GOT3 (cell line): Measurements from ENCODE around the gene SMIM41.

Source experiments
- DNase-seq: peaks from one replicate; lab custom pipeline; 2025; ENCODE audit warnings: mixed read lengths; lab: John Stamatoyannopoulos, UW

SMIM41 gene

GRCh38 chr12:52079576-52080402, at the start of gene SMIM41:
TSS of gene SMIM41 (plus strand) at chr12:52079704. CDS start at chr12:52079780, 76 bp downstream.
- no peak for DNase-seq

GRCh38 chr12:52032446-52032803, 47.1 kb upstream of the SMIM41 start:
- no peak for DNase-seq

GRCh38 chr12:52032804-52033445, 46.6 kb upstream of the SMIM41 start:
- DNase-seq: peak; percentile 83

DNA sequence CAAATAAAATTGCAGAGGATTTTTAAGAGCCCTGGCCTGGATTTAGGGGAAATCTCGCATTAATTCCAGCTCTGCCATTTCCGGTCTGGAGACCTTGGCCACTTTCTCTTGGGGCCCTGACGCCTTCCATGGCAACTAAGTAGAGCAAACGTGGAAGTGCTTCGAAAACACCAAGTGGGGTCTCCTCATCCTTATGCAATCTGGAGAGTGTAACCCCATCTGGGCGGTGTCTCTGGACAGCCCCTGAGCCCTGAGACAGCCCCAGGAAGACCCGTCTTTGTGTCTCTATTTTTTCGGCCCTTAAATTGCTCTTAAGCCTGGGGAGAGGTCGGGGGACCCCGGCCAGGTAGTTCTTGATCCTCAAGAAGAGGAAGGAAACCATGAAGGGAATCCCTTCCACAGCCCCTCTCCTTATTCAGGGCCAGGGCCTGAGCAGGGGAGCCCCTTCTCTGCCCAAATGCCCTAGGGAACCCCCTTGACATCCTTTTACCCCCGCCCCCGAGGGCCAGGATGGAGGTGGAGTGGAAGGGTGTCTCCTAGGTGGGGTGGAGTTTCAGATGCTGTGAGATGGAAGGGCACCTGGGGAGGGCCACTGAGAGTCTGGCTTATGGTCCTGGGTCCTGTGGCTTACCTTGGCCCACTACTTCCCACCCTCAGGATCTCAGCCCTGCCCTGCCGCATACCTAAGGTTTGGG, 45.9 kb upstream of the SMIM41 start:
- DNase-seq: no peak

DNA sequence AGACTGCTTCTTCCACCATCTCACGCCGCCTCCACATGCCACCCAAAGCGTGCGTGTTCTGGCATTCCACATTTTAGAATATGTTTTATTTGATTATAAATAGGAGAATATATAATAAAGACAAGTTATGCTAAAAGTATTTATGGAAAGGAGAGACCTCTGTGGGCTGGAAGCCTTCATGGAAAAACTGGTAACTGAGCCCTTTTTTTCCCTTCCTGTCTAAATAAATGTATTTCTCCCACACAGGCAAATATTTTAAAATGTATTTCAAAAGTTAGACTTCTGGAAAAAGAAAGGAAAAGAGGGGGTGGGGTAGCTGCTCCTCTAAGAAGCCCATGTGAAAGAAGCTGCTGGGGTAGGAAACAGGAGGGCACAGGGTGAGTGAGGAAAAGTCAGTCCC, 44.3 kb upstream of the SMIM41 start:
- DNase-seq: no peak

DNA sequence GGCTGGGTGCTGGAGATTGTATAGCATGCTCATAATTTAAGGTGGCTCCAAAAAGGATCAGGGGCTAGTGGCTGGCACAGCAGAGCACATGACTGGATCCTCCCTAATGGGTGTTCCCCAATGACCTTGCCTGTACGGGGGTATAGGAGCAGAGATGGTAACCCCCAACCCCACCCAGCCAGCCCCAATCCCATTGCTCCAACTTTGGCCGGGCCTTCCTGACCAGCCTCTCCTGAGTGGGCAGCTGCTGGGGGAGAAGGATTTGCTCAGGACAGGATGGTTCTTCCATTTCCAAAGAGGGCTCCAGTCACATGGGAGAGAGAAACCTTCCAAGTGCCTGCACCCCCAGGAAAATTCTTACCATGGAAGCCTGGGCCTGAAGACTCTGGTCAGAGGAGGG, 43.6 kb upstream of the SMIM41 start:
- no peak for DNase-seq

- peak; percentile 22 for DNase-seq
Measured at GRCh38 chr12:52036587-52037171, 42.8 kb upstream of the SMIM41 start.

DNA sequence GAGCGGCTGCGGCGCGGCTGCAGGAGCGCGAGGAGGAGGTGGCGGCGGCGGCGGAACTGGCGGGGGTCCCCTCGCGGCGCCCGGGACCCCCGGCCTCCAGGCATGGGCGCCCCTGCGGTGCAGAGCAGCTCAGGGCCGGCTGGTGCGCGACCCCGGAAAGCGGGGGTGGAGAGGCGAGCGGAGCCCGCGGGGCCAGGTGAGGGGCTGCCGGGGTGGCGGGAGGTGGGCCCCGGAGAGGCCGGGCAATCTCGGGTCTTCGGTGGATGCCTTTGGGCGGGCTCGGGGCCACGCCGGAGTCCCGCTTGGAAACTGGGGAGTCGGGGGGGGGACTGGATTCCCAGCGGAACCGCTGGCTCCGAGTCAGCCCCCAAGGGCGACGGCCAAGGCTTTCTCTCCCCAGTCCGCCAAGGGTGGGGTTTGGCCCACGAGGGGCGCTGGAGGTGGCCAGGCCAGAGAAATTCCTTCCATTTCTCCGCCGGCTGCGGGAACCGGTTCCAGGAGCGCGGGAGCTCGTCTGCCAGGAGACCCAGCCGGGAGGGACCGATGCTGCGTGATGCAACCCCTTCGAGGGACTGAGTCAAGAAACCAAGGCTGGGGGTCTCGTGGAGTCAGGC, 42.1 kb upstream of the SMIM41 start:
- no peak for DNase-seq

DNA sequence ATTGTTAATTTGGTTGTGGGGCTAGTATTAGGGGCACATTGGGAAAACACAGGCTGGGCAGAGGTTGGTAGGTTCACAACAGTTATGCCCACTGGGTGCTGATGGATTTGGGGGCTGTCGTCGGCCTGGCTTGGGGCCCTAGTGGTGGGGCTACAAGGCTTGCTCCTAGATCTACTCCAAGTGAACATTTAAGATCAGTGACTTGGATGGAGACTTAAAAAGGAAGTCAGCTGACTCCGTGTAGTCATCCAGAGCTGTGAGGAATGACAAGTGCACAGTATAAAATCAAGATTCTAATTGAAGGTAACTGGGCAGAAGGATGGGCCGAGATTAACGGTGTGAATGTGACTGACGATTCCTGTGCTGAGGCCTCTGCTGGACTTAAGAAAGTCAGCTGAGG, 41.1 kb upstream of the SMIM41 start:
- DNase-seq: no peak

- DNase-seq: no peak
Measured at GRCh38 chr12:52041035-52041434, 38.5 kb upstream of the SMIM41 start.

DNA sequence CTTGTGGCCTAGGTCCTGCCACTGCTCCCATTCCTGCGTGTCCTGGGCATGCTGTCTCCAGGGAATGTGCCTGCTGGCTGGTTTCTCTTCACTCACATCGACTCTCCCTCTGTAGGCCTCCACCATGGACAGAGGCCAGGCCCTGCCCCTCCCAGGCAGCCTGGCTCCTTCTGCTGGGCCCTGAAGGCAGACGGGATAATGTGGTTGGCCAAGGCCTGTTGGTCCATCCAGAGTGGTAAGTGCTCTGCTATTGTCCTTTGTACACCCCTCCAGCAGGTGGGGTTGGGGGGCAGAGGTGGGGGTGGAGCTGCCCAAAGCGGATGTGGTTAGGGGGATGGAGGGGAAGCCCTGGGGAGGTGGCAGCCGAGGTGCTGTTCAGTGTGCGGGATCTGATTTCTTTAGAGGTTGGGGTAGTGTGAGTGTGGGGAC, 37.8 kb upstream of the SMIM41 start:
- DNase-seq: no peak

DNA sequence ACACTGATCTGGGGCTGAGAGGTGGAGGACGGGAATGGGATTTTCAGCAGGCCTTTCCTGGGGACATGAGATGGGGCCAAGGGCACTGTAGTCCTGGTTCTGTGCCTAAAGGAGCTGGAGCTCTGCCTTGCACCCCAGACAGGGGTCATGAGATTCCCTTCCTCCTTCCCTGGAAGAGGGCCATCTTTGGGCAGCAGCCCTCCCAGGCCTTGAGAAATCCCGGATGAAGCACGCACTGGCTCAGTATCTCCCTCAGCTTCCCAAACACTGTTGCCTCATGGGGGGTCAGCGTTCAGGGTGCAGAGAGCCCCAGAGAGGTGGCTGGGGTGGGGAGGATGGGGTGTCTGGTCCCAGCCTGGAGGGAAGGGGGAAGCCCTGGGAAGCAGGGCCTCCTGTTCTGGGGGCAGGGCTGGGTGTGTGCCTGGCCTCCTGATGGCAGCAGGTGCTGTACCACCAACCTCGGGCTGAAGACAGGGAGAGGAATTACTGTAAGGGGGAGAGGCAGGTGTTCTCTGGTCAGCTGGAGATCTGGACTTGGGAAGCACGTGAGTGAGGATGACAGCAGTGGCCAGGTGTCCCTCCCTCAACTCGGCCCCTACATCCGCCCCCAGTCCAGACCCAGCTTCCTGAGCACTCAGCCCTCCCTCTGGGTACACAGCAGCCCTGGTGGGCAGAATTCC, 36.7 kb upstream of the SMIM41 start:
- DNase-seq: no peak

DNA sequence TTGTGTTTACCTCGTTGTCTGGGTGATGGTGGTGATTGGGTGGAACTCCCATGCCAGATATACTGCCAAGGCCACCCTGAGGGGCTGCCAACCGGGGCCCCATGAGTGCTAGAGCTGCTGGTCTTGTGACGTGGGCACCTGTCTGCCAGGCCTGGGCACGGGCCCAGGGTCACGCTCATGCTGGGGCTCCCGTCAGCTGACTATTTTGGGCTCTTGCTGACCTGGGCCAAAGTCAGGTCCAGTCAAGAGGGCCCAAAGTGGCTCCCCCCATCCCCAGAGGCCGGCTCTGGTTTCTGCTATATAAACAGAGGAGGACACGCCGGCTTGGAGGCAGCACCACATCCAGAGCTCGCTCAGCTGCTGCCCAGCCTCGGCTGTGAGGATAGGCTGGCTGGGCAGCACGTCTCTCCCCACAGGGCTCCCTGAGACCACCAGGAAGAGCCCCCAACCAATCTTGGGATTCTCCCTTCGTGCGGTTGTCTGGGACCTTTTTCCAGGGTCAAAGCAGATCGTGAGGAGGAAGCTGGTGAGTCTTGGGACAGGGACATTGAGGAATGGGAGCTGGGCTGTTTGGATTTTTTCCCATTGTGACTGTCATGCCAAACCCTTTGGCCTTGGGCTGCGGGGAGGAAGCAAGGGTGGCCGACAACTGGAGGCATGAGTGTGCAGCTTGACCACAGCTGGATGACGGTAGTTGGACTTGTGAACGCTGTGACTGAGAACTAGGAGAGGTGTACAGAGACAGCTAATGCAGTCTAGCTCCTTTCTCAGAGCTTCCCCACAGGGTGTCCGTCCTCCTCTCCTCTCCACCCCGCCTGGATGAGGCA, 35.9 kb upstream of the SMIM41 start:
- DNase-seq: no peak

GRCh38 chr12:52044292-52044983, 35.1 kb upstream of the SMIM41 start:
- no peak for DNase-seq

DNA sequence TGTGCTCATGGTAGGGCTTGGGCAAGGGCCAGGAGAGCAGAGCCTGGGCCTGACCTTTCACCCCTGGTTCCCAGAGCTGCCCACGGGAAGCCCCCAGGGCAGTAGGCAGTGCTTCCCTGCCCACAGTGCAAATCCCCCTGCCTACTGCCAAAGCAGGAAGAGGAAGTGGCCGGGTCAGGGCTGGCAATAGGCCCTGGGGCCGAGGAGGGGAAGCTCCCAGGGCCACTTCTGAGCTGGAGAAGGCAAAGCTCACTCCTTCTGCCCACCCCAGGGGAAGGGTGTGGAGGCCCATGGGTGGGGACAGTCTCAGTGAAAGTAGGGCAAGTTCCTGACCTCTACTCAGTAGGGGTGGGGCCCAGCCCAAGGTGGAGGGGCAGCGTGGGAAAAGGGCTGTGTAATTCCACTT, 33.7 kb upstream of the SMIM41 start:
- no peak for DNase-seq

DNA sequence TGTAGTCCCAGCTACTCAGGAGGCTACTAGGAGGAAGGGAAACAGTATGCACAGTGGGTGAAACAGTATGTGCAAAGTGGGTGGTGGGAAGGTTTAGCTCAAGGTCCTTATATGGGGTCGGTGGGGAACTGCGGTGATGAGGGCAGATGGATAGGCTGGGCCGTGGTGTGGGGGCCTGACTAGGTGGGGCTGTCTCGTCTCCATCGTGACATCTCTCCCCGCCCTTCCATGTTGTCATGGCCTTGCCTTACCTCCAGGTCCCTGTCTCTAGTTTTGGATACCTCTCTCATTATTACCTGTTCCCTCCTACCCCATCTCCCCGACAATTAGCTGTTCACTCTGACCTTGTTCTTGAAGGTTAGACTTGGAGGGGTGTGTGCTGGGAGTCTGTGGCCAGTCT, 32.6 kb upstream of the SMIM41 start:
- DNase-seq: no peak

GRCh38 chr12:52049286-52049685, 30.2 kb upstream of the SMIM41 start:
- DNase-seq: no peak

GRCh38 chr12:52049688-52050087, 29.8 kb upstream of the SMIM41 start:
- DNase-seq: no peak

GRCh38 chr12:52050116-52050757, 29.3 kb upstream of the SMIM41 start:
- no peak for DNase-seq
